HCT116 (cell line): ENCODE measurements around the gene RAET1G. TPM values are rescaled to one million over a fixed set of nuclear protein-coding genes. Genes with fewer than 3 reads are reported as not detected.

Experiments
- ATAC-seq: fragments of 200-7000 bp; cut with Tn5 transposase; 2 replicates; pipeline ENCODE4 v1.9.1; 2020; ENCODE audit warnings: mild to moderate bottlenecking, moderate library complexity
- BruUV-seq: library from RNA; stranded (reverse); fragments of 400-500 nt; replicated peaks from 2 replicates; lab custom pipeline; 2021; lab: Mats Ljungman, UMichigan
- CTCF ChIA-PET: fragments of 300-600 bp; sonication (Branson Sonifier 250); formaldehyde crosslinking; loops from one replicate; lab custom pipeline; 2021; ENCODE audit warnings: antibody characterized with exemption; lab: Charles Lee
- POLR2A ChIA-PET: fragments of 300-600, 350-600 bp; sonication (Branson Sonifier 250); formaldehyde crosslinking; loops from one replicate; lab custom pipeline; 2021; ENCODE audit warnings: antibody characterized with exemption; lab: Charles Lee
- RAD21 ChIA-PET, 2 experiments: fragments of 300-600 bp; sonication (Branson Sonifier 250); formaldehyde crosslinking; loops; one replicate each; lab custom pipeline; 2023; ENCODE audit warnings: low total read pairs in 2 of 2; ENCODE audit not compliant: uncharacterized antibody in 2 of 2, unreplicated experiment in 2 of 2, low non-redundant PET in 1 of 2; lab: Charles Lee
- DNase-seq: peaks from one replicate; pipeline ENCODE4 v3.0.0-alpha.2; 2010; ENCODE audit warnings: low read depth, low spot score
- H2AFZ ChIP-seq: fragments of 200-600 bp; shearing (Covaris generic), sonication (generic); 2 replicates; pipeline ENCODE4 v1.6.1; 2017; ENCODE audit warnings: low read depth, mixed run types, mixed read lengths, antibody characterized with exemption, low read length; ENCODE audit not compliant: poor library complexity, severe bottlenecking
- H3K27ac ChIP-seq: 2 replicates; pipeline ENCODE4 v1.5.1; 2012; ENCODE audit warnings: low read depth, low read length
- H3K27me3 ChIP-seq: fragments of 200-600 bp; sonication (generic); 2 replicates; pipeline ENCODE4 v1.6.1; 2016; ENCODE audit warnings: mixed run types, low read length, mixed read lengths; ENCODE audit not compliant: insufficient read depth
- H3K36me3 ChIP-seq, 2 experiments: fragments of 200-500 bp in 1 of 2; fragments of 200-600 bp in 1 of 2; sonication (Bioruptor generic) in 1 of 2; sonication (generic) in 1 of 2; 2 replicates each; pipeline versions ENCODE4 v1.5.1 to v1.6.1; 2014 to 2016; ENCODE audit warnings: low read length in 2 of 2, inconsistent platforms in 1 of 2, mixed read lengths in 1 of 2, mixed run types in 1 of 2; ENCODE audit not compliant: insufficient read depth in 2 of 2, control insufficient read depth in 1 of 2
- H3K4me1 ChIP-seq, 2 experiments: fragments of 200-600 bp in 1 of 2; sonication (generic) in 1 of 2; 2 replicates each; pipeline versions ENCODE4 v1.5.1 to v1.6.1; 2012 to 2017; ENCODE audit warnings: low read length in 2 of 2, inconsistent platforms in 1 of 2, mild to moderate bottlenecking in 1 of 2, mixed read lengths in 1 of 2, mixed run types in 1 of 2, moderate library complexity in 1 of 2; ENCODE audit not compliant: insufficient read depth in 2 of 2, control insufficient read depth in 1 of 2
- H3K4me2 ChIP-seq: fragments of 200-600 bp; sonication (generic); 2 replicates; pipeline ENCODE4 v1.6.1; 2017; ENCODE audit warnings: mixed run types, low read length, mixed read lengths
- H3K4me3 ChIP-seq, 2 experiments: fragments of 200-600 bp in 1 of 2; sonication (generic) in 1 of 2; replicated peaks in 1 of 2; 2 replicates each; pipeline ENCODE4 v1.5.1; 2011 to 2016; ENCODE audit warnings: low read length in 2 of 2, control low read depth in 1 of 2, low read depth in 1 of 2, mild to moderate bottlenecking in 1 of 2, mixed read lengths in 1 of 2, mixed run types in 1 of 2
- H3K79me2 ChIP-seq: fragments of 200-600 bp; sonication (generic); 2 replicates; pipeline ENCODE4 v1.6.1; 2017; ENCODE audit warnings: mild to moderate bottlenecking, mixed run types, low read length, moderate library complexity, mixed read lengths; ENCODE audit not compliant: insufficient read depth
- H3K9ac ChIP-seq: fragments of 200-600 bp; sonication (generic); 2 replicates; pipeline ENCODE4 v1.6.1; 2016; ENCODE audit warnings: low read length, mixed read lengths
- H3K9me2 ChIP-seq: fragments of 200-600 bp; sonication (generic), shearing (Covaris generic); 2 replicates; pipeline ENCODE4 v1.6.1; 2017; ENCODE audit warnings: mixed run types, mild to moderate bottlenecking, moderate library complexity; ENCODE audit not compliant: insufficient read depth
- H3K9me3 ChIP-seq, 2 experiments: fragments of 200-500 bp in 1 of 2; fragments of 200-600 bp in 1 of 2; sonication (Bioruptor generic) in 1 of 2; sonication (generic) in 1 of 2; 2 replicates each; pipeline ENCODE4 v1.6.1; 2014 to 2017; ENCODE audit warnings: low read length in 2 of 2, mixed read lengths in 2 of 2, inconsistent platforms in 1 of 2, low read depth in 1 of 2, mild to moderate bottlenecking in 1 of 2, mixed run types in 1 of 2, moderate library complexity in 1 of 2; ENCODE audit not compliant: control insufficient read depth in 1 of 2, insufficient read depth in 1 of 2
- H4K20me1 ChIP-seq: fragments of 200-600 bp; sonication (generic), shearing (Covaris generic); 2 replicates; pipeline ENCODE4 v1.6.1; 2017; ENCODE audit warnings: mixed run types, mild to moderate bottlenecking, moderate library complexity; ENCODE audit not compliant: insufficient read depth
- CBX3 ChIP-seq: IDR thresholded peaks from 2 replicates; pipeline ENCODE4 v1.6.1; 2012; ENCODE audit warnings: low read depth
- CEBPB ChIP-seq: IDR thresholded peaks from 2 replicates; pipeline ENCODE4 v1.6.1; 2012; ENCODE audit warnings: low read depth
- CTCF ChIP-seq, 3 experiments: fragments of 200-600 bp in 1 of 3; sonication (generic) in 1 of 3; IDR thresholded peaks in 2 of 3; conservative IDR thresholded peaks in 1 of 3; 2 replicates each; pipeline ENCODE4 v1.5.1; 2012 to 2017; ENCODE audit warnings: low read depth in 2 of 3, low read length in 2 of 3, antibody characterized with exemption in 1 of 3, borderline replicate concordance in 1 of 3, control low read depth in 1 of 3, mild to moderate bottlenecking in 1 of 3, mixed read lengths in 1 of 3, mixed run types in 1 of 3, moderate library complexity in 1 of 3; ENCODE audit not compliant: insufficient read depth in 1 of 3
- ELF1 ChIP-seq: IDR thresholded peaks from 2 replicates; pipeline ENCODE4 v1.6.1; 2012; ENCODE audit warnings: low read depth, borderline replicate concordance
- EZH2phosphoT487 ChIP-seq: fragments of 200-600 bp; IDR thresholded peaks from 2 replicates; pipeline ENCODE4 v1.6.1; 2018; ENCODE audit warnings: antibody characterized with exemption, borderline replicate concordance
- FOSL1 ChIP-seq: IDR thresholded peaks from 2 replicates; pipeline ENCODE4 v1.6.1; 2012; ENCODE audit warnings: low read depth
- JUND ChIP-seq: IDR thresholded peaks from 2 replicates; pipeline ENCODE4 v1.6.1; 2012
- POLR2A ChIP-seq: IDR thresholded peaks from 2 replicates; pipeline ENCODE4 v1.7.0; 2011; ENCODE audit warnings: borderline replicate concordance; ENCODE audit not compliant: insufficient read depth, insufficient read length; ENCODE audit errors: extremely low read depth
- RAD21 ChIP-seq: IDR thresholded peaks from 2 replicates; pipeline ENCODE4 v1.6.1; 2012; ENCODE audit warnings: low read depth, mild to moderate bottlenecking
- REST ChIP-seq: IDR thresholded peaks from 2 replicates; pipeline ENCODE4 v1.6.1; 2012; ENCODE audit warnings: low read depth
- SIN3A ChIP-seq: IDR thresholded peaks from 2 replicates; pipeline ENCODE4 v1.6.1; 2012; ENCODE audit warnings: low read depth
- SP1 ChIP-seq: IDR thresholded peaks from 2 replicates; pipeline ENCODE4 v1.6.1; 2012; ENCODE audit warnings: low read depth
- SRF ChIP-seq: IDR thresholded peaks from 2 replicates; pipeline ENCODE4 v1.6.1; 2012; ENCODE audit warnings: low read depth
- TCF7L2 ChIP-seq: IDR thresholded peaks from 2 replicates; pipeline ENCODE4 v1.7.0; 2011; ENCODE audit warnings: borderline replicate concordance, inconsistent platforms; ENCODE audit not compliant: insufficient read depth, insufficient read length; ENCODE audit errors: extremely low read depth
- YY1 ChIP-seq: IDR thresholded peaks from 2 replicates; pipeline ENCODE4 v1.6.1; 2011; ENCODE audit warnings: low read length, low read depth, moderate library complexity, mild to moderate bottlenecking; ENCODE audit not compliant: insufficient replicate concordance; ENCODE audit errors: extremely low read depth
- ZBTB33 ChIP-seq: IDR thresholded peaks from 2 replicates; pipeline ENCODE4 v1.6.1; 2011; ENCODE audit warnings: mild to moderate bottlenecking, low read length, moderate library complexity; ENCODE audit not compliant: insufficient replicate concordance; ENCODE audit errors: extremely low read depth
- ZFX ChIP-seq: fragments of 450-650 bp; IDR thresholded peaks from 2 replicates; pipeline ENCODE4 v1.6.1; 2017
- intact Hi-C: fragments of 100-400 bp; cut with micrococcal nuclease; formaldehyde crosslinking; loops from 2 replicates; pipeline ENCODE4 v1.10.0; 2022
- total RNA-seq: library from RNA; stranded (reverse); gene quantifications from one replicate; pipeline ENCODE4 v1.2.1, GENCODE V29; 2021; ENCODE audit not compliant: unreplicated experiment
- TF ChIP-seq, protein P1 (sequence below): IDR thresholded peaks from 2 replicates; pipeline ENCODE4 v1.6.1; 2012
- TF ChIP-seq, protein P2 (sequence below): IDR thresholded peaks from 2 replicates; pipeline ENCODE4 v1.6.1; 2012

The RAET1G gene
- total RNA-seq, 1 experiment from 2014 or later: 0.37 TPM

GRCh38 chr6:149917679-149918078 lies 5.2 kb downstream of the RAET1G start:
- H3K9me3 ChIP-seq: no peaks in the 10 kb centered on the region
- peaks cover 0 to 4% of the 10 kb centered on the region in 2 experiments; a peak in 1 of 4 replicates for H3K4me1 ChIP-seq
- H4K20me1 ChIP-seq: no peaks in the 10 kb centered on the region
- no peak for ATAC-seq
- CTCF ChIA-PET: no interaction called here
- H3K79me2 ChIP-seq: no peaks in the 10 kb centered on the region
- no peak overlapping the region for H3K4me3 ChIP-seq
- POLR2A ChIA-PET: no interaction called here
- no peak overlapping the region for H3K9ac ChIP-seq
- TF ChIP-seq SP1: no peak
- TF ChIP-seq, protein P1, sequence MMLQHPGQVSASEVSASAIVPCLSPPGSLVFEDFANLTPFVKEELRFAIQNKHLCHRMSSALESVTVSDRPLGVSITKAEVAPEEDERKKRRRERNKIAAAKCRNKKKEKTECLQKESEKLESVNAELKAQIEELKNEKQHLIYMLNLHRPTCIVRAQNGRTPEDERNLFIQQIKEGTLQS: no peak
- TF ChIP-seq POLR2A: no peak
- TF ChIP-seq, protein P2, sequence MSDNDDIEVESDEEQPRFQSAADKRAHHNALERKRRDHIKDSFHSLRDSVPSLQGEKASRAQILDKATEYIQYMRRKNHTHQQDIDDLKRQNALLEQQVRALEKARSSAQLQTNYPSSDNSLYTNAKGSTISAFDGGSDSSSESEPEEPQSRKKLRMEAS: no peak
- no peak for TF ChIP-seq SRF
- no peak for TF ChIP-seq ZFX
- no peak for TF ChIP-seq ELF1
- TF ChIP-seq CEBPB: no peak
- no peak for TF ChIP-seq FOSL1
- TF ChIP-seq EZH2phosphoT487: no peak
- no peak for TF ChIP-seq CTCF (IDR thresholded peaks at IDR 0.05 in 2 of 3, conservative IDR thresholded peaks at IDR 0.05 in 1 of 3; ENCODE audit: borderline replicate concordance in 1 of 3, insufficient read depth in 1 of 3, low read depth in 2 of 3, low read length in 2 of 3)
- TF ChIP-seq RAD21: no peak
- TF ChIP-seq ZBTB33: no peak
- no peak for TF ChIP-seq JUND
- no peak for TF ChIP-seq CBX3
- no peak for TF ChIP-seq REST
- TF ChIP-seq TCF7L2: no peak
- TF ChIP-seq SIN3A: no peak
- no peak for TF ChIP-seq YY1
- TF ChIP-seq, all 23 proteins: peak for 0
- Histone ChIP-seq H3K27me3 (no peaks in the 10 kb centered on the region), H2AFZ (no peak overlapping the region), H3K4me2 (no peak overlapping the region), H3K36me3 (no peaks in the 10 kb centered on the region), H3K27ac (no peak overlapping the region), H3K9me2 (no peaks in the 10 kb centered on the region)
- intact Hi-C loops: no loop called here
- RAD21 ChIA-PET: no interaction called here
- BruUV-seq: no TSS peak
- DNase-seq: no peak
